Islet precursor cell (in vitro differentiated cells): Measurements from ENCODE around the gene ABCC3.
"Not testable (repeated sequence)": the region's sequence is repeated elsewhere in the genome, so short reads cannot be mapped to it uniquely, and the experiment has no call there.

ENCODE experiments used
- DNase-seq: peaks from one replicate; pipeline ENCODE4 v3.0.0-alpha.2; 2018

Gene ABCC3

DNA sequence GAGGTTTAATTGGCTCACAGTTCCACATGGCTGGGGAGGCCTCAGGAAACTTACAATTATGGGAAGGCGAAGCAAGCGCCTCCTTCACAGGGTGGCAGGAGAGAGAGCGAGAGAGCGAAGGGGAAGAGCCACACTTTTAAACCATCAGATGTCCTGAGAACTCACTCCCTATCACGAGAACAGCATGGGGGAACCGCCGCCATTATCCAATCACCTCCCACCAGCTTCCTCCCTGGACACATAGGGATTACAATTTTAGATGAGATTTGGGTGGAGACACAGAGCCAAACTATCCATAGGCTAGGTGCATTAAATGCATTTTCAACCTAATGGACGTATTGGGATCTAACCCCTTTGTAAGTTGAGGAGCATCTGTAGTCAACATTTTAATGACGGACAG lies 78.0 kb downstream of the ABCC3 start:
- no peak for DNase-seq

DNA sequence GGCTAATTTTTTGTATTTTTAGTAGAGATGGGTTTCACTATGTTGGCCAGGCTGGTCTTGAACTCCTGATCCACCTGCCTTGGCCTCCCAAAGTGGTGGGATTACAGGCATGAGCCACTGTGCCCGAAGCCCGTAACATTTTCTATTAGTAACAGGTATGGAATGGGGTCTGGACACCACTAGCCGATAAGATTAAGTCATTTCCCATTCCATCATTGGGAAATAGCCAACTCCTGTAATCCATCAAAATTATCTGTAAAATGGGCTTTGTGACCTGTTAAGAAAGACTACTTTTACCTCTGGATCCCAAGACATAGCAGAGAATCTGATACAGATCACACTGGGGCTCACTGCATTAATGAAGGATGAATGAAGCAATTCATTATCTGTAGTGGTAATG lies 80.8 kb downstream of the ABCC3 start:
- DNase-seq: no peak

DNA sequence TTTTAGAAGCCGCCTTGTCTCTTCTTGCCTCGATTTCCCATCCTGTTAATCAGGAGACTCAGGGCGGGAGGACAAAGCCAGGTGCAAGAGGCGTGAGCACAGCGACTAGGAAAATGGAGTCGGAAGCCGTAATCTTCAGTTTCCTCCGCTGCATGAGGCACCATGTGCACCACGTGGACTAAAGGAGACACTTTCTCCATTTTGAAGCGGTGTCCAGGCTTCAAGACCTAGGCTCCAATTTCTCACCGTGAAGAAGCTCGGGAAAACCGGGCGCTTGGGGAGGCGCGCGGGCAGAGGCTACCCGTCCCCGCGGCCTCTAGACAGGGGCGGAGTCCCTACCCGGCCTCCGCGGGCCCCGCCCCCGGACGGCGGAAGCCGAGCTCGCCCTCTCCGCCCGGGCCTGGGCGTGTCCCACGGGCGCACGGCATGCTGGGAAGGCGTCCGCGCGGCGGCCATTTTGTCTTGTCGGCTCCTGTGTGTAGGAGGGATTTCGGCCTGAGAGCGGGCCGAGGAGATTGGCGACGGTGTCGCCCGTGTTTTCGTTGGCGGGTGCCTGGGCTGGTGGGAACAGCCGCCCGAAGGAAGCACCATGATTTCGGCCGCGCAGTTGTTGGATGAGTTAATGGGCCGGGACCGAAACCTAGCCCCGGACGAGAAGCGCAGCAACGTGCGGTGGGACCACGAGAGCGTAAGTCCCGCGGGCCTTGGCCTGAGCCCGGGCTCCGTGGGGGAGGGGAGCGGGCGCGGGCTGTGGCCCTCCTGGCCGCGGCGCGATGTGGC lies 84.7 kb downstream of the ABCC3 start, which contains the start of gene LUC7L3:
Gene LUC7L3 (plus strand): TSS at position 460 of the 780 bp plus-strand sequence. CDS start 130 bp downstream, at position 590.
- peak; percentile 99 for DNase-seq

DNA sequence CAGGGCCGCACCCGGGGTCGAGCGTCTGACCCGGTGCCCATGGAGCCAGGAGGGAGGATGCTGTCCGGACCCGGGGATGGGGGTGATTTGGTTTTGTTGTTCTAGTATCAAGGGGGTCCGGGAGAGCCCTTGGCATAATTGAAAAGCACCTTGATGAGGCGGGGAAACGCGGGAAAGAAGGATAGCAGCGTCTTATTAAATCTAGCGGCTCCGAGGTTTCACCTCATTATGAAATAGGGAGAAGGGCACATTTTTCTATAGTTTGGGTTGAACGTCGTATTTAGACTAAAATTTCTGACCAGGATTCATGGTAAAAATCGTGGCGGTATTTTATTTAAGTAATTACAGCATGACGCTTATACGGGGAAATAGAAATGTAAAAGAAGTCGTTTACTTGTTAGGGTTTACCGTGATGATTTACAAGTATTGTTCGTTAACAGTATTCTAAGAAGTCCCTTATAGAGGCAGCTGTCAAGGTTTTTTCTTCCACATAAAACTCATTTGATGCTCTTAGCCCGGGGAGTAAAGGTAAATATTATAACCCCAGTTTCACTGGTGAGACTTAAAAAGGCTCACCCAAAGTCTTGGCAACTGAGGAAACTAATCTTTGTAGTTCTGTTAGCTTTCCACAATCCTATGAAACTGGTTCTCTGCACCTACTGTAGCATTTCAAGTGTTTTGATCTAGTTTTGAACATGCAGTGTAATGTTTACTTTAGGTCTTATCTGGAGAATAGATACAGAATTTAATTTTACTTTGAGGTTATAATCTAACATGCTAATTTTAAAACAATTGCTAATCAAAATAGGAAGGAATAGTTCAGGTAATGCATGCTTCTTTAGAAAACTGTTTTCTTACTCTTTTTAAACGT lies 85.5 kb downstream of the ABCC3 start:
- no peak for DNase-seq

DNA sequence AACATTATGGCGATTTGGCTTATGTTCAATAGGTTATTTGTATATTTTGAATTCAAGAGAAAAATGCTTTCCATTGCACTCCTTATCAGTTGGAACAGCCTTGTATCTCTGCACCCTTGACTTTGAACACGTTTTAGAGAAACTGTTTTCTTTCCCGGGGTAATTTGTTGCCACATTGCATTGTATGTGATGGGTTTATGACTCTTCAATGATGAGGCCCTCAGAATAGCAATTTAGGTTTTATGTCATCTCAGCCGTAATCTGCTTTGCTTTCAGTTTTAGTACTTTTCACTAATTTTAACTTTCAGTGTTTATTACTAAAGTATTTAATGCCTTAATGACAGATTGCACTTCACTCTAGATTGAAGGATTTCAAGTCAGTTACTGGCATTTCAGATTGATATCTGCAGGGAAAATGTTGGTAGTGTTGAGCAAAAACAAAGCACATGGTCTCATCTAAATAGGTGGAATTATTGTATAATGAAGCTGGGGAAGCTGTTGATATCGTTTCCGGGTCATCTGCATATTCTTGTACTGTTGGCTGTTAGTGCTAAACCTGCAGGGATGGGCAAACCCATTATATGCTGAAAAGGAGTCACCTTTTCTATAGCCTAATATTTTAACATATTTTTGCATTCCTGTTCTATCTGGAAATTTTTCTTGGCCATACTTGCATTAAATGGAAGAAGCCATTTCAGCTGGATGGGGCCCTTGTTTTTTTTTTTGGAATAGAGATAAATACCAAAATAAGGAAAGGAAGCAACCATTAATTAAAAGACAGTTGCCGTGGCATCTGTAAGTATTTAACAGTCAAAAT lies 86.7 kb downstream of the ABCC3 start:
- DNase-seq: no peak

DNA sequence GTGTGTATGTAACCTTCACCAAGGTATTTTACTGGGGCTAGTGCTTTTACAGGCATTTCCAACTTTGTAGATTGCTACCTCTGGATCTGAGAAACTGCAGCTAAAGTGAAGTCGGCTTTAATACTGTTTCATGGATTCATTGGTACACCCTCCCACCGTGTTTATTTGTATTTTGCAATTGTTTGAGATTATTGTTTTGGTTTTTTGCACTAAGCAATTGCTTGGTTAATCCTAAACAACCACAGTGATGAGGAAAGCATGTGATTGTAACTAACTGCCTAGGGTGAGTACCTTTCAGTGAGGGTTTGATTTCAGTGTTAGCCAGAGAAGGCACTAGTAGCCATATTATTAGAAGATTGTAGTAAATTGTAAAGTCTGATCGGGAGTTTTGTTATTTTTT lies 88.1 kb downstream of the ABCC3 start:
- no peak for DNase-seq

DNA sequence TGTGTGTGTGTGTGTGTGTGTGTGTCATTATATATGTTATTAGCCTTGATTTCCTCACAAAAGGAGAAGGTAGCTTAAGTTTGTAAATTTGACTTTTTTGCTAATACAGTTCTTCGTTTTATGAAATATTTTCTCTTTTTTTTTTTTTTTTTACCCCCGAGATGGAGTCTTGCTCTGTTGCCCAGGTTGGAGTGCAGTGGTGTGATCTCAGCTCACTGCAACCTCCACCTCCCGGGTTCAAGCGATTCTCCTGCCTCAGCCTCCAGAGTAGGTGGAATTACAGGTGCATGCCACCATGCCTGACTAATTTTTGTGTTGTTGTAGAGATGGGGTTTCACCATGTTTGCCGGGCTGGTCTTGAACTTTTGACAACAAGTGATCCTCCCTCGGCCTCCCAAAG lies 89.9 kb downstream of the ABCC3 start:
- not testable (repeated sequence) for DNase-seq

DNA sequence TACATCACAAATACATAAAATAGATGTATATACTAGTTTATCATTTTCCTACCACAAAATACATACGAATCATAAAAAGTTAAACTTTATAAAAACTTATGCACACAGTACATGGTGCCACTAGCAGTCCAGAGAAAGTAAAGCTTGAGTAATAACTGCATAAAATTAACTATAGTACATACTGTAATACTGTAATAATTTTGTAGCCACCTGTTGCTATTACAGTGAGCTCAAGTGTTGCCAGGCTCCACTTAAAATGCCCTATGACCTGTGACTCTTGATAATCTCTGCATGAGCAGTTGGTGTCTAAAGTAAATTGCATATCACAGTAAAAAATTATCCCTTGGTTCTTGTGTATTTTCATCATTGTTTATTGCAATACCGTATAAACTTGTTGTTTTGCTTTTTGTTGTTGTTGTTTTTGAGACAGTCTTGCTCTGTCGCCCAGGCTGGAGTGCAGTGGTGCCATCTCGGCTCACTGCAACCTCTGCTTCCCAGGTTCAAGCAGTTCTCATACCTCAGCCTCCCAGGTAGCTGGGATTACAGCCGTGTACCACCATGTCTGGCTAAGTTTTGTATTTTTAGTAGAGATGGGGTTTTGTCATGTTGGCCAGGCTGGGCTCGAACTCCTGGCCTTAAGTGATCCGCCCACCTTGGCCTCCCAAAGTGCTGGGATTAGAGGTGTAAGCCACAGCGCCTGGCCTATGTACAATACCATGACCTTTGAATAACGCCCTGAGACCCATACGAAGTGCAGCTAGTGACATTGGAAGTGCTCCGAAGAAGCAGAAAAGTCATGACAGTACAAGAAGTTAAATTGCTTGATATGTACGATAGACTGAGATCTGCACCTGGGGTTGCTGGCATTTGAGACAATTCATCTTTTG lies 91.3 kb downstream of the ABCC3 start:
- DNase-seq: peak; percentile 51

DNA sequence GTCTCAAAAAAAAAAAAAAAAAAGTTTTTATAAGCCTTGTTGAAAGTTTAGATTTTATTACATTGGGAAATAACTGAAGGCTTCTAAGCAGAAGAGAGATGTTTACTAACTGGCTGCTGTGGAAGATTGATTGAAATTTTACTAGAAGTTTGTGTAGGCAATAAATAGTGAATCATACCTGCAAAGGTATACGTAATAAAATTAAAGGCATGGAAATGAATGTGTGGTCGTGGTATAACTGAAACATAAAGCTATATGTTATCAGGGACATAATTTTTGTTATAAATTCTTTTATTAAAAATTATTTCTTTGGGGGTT lies 93.4 kb downstream of the ABCC3 start:
- no peak for DNase-seq

DNA sequence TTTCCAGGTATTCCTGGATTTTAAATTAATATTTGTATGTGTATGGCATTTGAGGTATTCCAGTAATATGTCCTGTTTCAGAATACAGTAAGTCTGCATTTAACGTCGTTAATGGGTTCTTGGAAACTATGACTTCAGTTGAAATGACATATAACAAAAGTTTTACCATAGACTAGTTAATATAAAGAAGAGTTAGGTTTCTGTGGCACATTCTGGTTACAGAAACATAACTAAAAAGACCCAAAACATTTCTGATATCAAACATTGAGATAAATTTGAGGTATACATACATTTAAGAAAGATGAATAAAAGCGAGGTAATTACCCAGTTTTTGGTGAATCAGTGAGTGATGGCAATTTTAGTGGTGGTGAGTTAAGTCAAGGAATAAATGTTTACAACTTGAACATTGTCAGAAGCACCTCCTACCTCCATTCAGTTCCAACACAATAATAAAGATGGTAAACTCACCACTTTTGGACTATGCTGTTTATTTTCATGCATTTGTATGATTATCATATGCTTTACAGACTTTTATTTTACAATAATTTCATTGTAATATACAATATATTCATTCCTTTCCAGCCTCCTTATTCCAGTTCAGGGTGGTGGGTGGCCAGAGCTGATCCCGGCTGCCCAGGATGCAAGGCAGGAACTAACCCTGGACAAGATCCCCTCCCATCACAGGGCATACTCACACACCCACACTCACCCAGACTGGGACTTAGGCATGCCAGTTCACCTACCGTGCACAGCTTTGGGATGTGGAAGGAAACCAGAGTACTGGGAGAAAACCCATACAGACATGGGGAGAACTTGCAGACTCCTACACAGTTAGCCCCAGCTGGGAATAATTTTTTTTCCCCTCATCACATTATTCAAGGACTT lies 94.4 kb downstream of the ABCC3 start:
- DNase-seq: no peak

DNA sequence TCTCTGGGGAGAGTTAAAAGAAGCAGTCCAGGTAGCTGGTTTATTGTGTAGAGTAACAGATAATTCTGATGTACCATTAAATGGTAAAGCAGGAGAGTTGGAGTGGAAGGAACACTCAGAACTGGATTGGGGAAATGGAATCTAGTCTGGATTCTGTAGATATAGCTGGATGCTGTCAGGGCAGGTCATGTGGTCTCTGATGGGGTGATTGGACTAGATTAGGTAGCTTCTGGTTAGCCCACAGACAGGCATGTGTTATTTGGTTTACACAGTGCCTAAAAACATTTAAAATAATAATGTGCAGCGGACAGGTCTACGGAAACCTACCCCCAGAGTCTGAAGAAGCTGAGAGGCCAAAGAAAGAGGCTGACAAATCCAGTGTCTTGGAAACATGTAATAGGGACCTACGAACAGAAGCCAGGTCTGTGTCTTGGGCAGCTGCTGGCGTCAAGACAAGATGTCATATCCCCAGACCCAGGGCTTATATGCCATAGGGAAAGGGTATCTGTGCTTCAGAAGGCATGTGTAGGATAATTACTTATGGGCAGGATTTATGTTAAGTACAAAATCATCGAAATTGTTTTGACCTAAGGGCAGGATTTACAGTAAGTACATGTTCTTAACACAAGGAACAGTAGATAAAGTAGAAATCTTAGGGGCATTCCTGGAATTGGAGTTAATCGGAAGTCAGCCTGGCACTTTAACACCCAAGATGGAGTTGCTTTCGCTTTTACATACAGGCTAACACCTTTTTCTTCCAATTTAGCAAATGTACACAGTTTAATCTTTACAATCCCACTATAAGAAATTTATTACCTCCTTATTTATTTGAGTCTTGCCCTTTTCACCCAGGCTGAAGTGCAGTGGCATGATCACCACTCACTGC lies 97.1 kb downstream of the ABCC3 start:
- DNase-seq: no peak

DNA sequence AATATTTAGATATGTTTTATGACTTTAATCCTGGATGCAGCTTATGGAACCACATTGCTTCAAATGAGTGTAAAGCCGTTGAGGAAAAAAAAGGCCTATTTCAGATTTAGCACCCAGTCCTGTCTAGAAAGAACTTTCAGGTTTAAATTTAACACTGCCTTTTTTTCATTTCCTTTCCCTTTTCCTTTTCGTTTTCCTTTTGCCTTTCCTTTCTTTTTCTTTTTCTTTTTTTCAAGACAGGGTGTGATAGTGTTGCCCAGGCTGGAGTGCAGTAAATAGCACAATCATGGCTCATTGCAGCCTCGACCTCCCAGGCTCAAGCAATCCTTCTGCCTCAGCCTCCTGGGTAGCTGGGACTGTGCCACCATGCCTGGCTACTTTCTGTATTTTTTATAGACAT lies 100.6 kb downstream of the ABCC3 start:
- DNase-seq: no peak

DNA sequence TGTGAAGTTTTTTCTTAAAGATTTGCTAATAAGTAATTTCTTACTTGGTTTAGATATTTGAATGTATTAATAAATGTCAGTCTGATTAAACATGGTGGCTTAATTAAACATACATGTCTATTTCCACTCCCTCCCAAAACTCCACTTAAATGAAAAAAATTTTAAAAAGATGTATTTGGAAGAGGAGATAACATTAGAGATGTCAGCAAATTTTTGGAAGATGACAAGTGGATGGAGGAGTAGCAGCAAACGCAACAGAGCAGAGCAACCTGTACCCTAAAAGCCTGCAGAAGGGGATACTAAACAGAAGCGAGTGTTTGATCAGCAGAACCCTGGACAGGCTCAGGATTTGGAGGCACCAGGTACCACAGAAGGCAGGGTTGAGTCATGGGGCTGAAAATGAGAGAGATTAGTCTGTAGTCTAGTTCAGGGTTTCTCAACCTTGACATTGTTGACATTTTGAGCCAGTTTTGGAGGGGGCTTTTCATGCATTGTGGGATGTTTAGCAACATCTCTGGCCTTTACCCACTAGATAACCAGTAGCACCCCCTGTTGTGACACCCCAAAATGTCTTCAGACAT lies 102.5 kb downstream of the ABCC3 start:
- DNase-seq: no peak

DNA sequence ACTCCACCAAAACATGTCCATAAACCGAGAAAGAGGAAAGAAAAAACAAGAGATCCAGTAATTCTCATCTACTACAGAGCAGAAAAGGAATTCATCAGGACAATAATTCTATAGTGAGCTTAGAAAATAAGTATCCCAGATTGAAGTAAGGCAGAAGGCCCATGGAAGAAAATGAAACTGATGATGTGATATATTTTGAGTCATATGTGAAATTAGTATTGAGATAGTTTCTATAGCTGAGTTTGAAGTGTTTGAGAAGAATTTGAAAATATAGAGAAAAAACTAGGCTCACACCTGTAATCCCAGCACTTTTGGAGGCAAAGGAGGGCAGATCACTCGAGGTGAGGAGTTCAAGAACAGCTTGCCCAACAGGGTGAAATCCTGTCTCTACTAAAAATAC lies 104.4 kb downstream of the ABCC3 start:
- DNase-seq: no peak
